Left cardiac atrium (tissue), 4 donors: ENCODE measurements around the gene CAMKK1. TPM values are rescaled to one million over a fixed set of nuclear protein-coding genes. Genes with fewer than 3 reads are reported as not detected.

Source experiments
- ATAC-seq, 2 donors: fragments of 200-7000 bp; cut with Tn5 transposase; one replicate each; pipeline ENCODE4 v1.9.1; 2020; ENCODE audit warnings: mild to moderate bottlenecking in 2 of 2, moderate library complexity in 2 of 2
- DNase-seq: peaks from one replicate; pipeline ENCODE4 v3.0.0-alpha.2; 2020
- intact Hi-C, 2 donors: fragments of 100-400 bp; cut with DNase I; formaldehyde crosslinking; loops; one replicate each; pipeline versions ENCODE4 v1.14.1 to v1.15.1; 2022 to 2023
- total RNA-seq, 2 donors: library from RNA; stranded (reverse); fragmentation: NEBNext Ultra II Directional; extraction: Animal tissue kit (Norgen Biotek cat#: 25700); gene quantifications; one replicate each; pipeline ENCODE4 v1.2.1, GENCODE V29; 2021
- donor health status: DM: no; HTN: yes; CAD: no.
- donor health status: DM: no; HTN: yes; CAD: no; lungs with severe emphysema.
- donor health status: DM: yes; HTN: yes; CAD: no.
- donor health status: Dilated cardiomyopathy.

Gene CAMKK1
- total RNA-seq, 2 donors from 2014 or later, result 4.1 to 5.1 TPM

- ATAC-seq, result no peak
- DNase-seq, result no peak
- intact Hi-C loops, result no loop called here
Observed at GRCh38 chr17:3904501-3904900, 11.6 kb upstream of the CAMKK1 start.

GRCh38 chr17:3903881-3904290 lies 11.0 kb upstream of the CAMKK1 start:
- ATAC-seq, result peak; percentile 14 to 39
- intact Hi-C loops, result no loop called here
- DNase-seq, result no peak

GRCh38 chr17:3903051-3903825 lies 10.4 kb upstream of the CAMKK1 start:
- DNase-seq, result no peak
- intact Hi-C loops, result no loop called here
- peak in 1 of 2 donors; percentile 34 for ATAC-seq

- intact Hi-C loops, result no loop called here
- DNase-seq, result no peak
- ATAC-seq, result no peak
Observed at GRCh38 chr17:3900646-3901045, 7.8 kb upstream of the CAMKK1 start.

- intact Hi-C loops, result no loop called here
- DNase-seq, result no peak
- no peak for ATAC-seq
Observed at GRCh38 chr17:3897731-3898130, 4.9 kb upstream of the CAMKK1 start.

- intact Hi-C loops, result no loop called here
- DNase-seq (no peak), ATAC-seq (no peak)
Observed at GRCh38 chr17:3896968-3897235, 4.0 kb upstream of the CAMKK1 start.

- intact Hi-C loops, result no loop called here
- ATAC-seq, result no peak
- DNase-seq, result no peak
Observed at GRCh38 chr17:3896108-3896967, 3.5 kb upstream of the CAMKK1 start.

GRCh38 chr17:3895354-3895753 lies 2.5 kb upstream of the CAMKK1 start:
- DNase-seq (no peak), ATAC-seq (no peak)
- intact Hi-C loops, result no loop called here

GRCh38 chr17:3894911-3895343 lies 2.1 kb upstream of the CAMKK1 start:
- ATAC-seq (peak in 1 of 2 donors; percentile 1), DNase-seq (peak; percentile 63)
- intact Hi-C loops, result no loop called here

GRCh38 chr17:3894188-3894587 lies 1.3 kb upstream of the CAMKK1 start:
- intact Hi-C loops, result no loop called here
- DNase-seq (no peak), ATAC-seq (no peak)

GRCh38 chr17:3893720-3894116 lies 865 bp upstream of the CAMKK1 start:
- DNase-seq, result no peak
- ATAC-seq, result no peak
- intact Hi-C loops, result no loop called here

GRCh38 chr17:3892095-3892998 lies 506 bp downstream of the CAMKK1 start:
- ATAC-seq (peak; percentile 32 to 43), DNase-seq (peak; percentile 85)
- intact Hi-C loops, result no loop called here

GRCh38 chr17:3891626-3892094 lies 1.2 kb downstream of the CAMKK1 start:
- intact Hi-C loops, result no loop called here
- ATAC-seq (no peak), DNase-seq (no peak)

- intact Hi-C loops, result no loop called here
- DNase-seq (no peak), ATAC-seq (no peak)
Observed at GRCh38 chr17:3890878-3891219, 2.0 kb downstream of the CAMKK1 start.

- peak; percentile 79 for DNase-seq
- intact Hi-C loops, result no loop called here
- ATAC-seq, result peak in 1 of 2 donors; percentile 23
Observed at GRCh38 chr17:3890082-3890877, 2.6 kb downstream of the CAMKK1 start.

- intact Hi-C loops, result no loop called here
- DNase-seq, result no peak
- ATAC-seq, result no peak
Observed at GRCh38 chr17:3889325-3890012, 3.4 kb downstream of the CAMKK1 start.

GRCh38 chr17:3888343-3889171 lies 4.3 kb downstream of the CAMKK1 start:
- intact Hi-C loops, result no loop called here
- DNase-seq (peak; percentile 86), ATAC-seq (peak; percentile 7 to 27)
